GM18868 (cell line): ENCODE measurements around the gene LRP1.

Experiments used
- ATAC-seq: cut with Tn5 transposase; IDR thresholded peaks from one replicate; pipeline ENCODE4 v1.9.1; 2021; ENCODE audit warnings: mild to moderate bottlenecking, moderate library complexity; ENCODE audit not compliant: unreplicated experiment

LRP1 gene

DNA sequence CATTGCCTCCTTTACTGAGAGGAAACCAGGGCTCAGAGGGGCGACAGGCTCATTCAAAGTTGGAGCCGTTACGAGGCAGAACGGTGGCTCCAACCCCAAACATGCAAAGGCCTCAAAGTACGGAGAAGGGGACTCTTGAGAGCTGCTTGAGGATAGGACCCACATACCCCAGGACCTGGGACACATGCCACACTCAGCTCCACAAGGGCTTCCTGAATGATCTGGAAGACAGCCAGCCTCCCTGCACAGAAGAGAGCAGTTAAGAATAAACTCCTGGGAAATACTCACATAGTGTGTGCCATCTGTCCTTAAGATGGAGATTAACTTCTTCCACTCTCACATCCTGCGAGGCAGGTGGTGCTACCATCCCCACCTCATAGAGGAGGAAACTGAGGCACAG, 61.8 kb downstream of the LRP1 start:
- no peak for ATAC-seq

- no peak for ATAC-seq
Observed at GRCh38 chr12:57190821-57191220, 62.5 kb downstream of the LRP1 start.

DNA sequence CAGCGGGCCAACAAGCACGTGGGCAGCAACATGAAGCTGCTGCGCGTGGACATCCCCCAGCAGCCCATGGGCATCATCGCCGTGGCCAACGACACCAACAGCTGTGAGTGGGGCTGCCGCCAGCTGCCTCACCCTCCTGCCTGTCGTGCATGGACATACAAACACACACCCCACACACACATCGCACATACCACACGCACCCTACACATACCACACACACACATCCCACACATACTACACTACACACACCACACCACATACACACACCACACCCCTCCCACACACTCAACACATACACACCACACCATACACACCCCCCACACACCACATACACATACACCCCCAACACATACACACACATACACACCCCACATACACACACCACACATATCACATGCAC, 63.1 kb downstream of the LRP1 start:
- no peak for ATAC-seq

DNA sequence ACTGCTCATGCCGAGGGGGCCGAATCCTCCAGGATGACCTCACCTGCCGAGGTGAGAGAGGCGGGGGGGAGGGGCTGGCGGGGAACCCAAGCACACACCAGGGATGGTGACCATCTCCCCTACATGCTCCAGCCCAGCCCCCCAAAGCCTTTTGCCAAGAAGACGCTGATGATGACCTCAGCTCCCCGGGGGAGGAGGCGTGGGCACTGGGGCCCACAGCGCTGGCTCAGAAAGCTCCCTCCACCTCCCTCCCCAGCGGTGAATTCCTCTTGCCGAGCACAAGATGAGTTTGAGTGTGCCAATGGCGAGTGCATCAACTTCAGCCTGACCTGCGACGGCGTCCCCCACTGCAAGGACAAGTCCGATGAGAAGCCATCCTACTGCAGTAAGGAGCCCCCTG, 64.6 kb downstream of the LRP1 start:
- ATAC-seq, result no peak

- no peak for ATAC-seq
Observed at GRCh38 chr12:57193706-57194245, 65.5 kb downstream of the LRP1 start.

DNA sequence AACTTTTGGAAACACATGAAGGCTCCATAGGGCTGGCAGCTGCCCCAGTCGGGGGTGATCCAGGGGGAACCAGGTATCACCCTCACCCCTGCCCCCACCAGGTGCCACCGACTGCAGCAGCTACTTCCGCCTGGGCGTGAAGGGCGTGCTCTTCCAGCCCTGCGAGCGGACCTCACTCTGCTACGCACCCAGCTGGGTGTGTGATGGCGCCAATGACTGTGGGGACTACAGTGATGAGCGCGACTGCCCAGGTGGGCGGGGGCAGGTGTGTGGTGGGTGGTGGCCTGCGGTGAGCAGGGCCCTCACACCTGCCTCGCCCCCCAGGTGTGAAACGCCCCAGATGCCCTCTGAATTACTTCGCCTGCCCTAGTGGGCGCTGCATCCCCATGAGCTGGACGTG, 66.0 kb downstream of the LRP1 start:
- no peak for ATAC-seq

- ATAC-seq, result no peak
Observed at GRCh38 chr12:57195186-57195585, 66.9 kb downstream of the LRP1 start.

GRCh38 chr12:57195611-57196371, 67.5 kb downstream of the LRP1 start:
- no peak for ATAC-seq

DNA sequence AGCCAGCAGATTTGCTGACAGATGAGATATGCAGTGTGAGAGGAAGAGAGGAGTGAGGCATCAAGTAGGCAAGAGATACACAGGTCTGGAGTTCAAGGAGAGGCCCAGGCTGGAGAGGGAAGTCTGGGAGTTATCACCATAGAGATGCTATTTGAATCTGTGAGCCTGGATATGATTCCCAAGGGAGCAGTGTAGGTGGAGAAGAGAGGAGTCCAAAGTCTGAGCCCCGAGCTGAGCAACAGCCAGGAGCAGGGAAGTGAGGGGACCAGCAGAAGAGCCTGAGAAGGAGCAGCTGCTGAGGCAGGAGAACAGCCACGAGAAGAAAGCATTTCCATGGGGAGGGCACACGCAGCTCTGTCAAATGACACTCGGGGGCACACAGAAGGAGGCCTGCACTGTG, 68.2 kb downstream of the LRP1 start:
- no peak for ATAC-seq

DNA sequence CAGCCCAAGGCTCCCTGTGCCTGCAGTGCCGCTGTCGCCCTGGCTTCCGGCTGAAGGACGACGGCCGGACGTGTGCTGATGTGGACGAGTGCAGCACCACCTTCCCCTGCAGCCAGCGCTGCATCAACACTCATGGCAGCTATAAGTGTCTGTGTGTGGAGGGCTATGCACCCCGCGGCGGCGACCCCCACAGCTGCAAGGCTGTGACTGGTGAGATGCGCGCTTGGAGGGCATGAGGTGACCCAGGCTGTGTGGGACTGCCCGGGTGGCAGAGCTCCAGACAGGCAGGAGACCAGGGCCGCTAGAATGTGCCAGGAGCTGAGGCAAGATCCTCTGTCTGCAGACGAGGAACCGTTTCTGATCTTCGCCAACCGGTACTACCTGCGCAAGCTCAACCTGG, 68.7 kb downstream of the LRP1 start:
- ATAC-seq, result no peak

GRCh38 chr12:57198329-57198728, 70.0 kb downstream of the LRP1 start:
- no peak for ATAC-seq

- ATAC-seq, result no peak
Observed at GRCh38 chr12:57199191-57199590, 70.9 kb downstream of the LRP1 start.

- no peak for ATAC-seq
Observed at GRCh38 chr12:57200497-57200896, 72.2 kb downstream of the LRP1 start.

GRCh38 chr12:57201219-57201618, 72.9 kb downstream of the LRP1 start:
- ATAC-seq, result no peak

DNA sequence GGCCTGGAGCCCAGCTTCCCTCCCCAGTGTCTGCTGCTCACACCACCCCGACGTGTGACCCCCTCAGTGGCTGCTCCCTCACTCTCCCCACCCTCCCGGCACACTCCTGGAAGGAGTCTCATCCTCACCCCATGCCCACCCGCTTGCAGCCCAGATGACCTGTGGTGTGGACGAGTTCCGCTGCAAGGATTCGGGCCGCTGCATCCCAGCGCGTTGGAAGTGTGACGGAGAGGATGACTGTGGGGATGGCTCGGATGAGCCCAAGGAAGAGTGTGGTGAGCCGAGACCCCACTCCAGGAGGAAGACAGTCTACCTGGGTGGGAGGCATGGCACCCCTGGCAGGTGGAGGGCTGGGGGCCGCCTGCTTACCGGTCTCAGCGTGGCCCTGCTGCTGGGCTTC, 73.3 kb downstream of the LRP1 start:
- no peak for ATAC-seq

- ATAC-seq, result no peak
Observed at GRCh38 chr12:57202321-57202720, 74.0 kb downstream of the LRP1 start.

DNA sequence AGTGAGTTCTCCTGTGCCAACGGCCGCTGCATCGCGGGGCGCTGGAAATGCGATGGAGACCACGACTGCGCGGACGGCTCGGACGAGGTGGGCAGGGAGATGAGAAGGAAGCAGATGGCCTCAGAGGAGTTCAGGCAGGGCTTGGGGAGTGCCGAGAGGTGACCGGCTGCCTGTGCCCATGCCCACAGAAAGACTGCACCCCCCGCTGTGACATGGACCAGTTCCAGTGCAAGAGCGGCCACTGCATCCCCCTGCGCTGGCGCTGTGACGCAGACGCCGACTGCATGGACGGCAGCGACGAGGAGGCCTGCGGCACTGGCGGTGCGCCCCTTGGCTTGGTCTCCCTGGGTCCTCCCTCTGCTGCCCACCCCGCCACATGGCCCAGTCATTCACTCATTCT, 74.9 kb downstream of the LRP1 start:
- no peak for ATAC-seq

DNA sequence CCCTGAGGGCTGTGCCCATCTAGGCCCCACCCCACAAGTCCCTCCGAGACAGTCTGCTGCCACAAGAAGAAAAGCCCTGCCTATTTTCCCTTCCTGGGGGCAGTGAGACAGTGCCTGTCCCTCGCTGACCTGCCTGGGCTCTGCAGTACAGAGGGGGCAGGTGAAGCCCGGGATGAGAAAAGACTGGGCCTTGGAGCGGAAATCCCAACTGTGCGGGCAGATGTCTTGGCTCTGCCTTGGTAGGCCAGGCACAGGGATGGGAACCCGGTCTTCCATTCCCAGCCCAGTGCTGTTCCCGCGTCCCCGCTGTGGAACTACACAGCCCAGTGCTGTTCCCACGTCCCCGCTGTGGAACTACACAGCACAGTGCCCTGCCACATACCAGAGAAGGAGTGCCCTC, 75.5 kb downstream of the LRP1 start:
- no peak for ATAC-seq

GRCh38 chr12:57204454-57204853, 76.2 kb downstream of the LRP1 start:
- no peak for ATAC-seq

DNA sequence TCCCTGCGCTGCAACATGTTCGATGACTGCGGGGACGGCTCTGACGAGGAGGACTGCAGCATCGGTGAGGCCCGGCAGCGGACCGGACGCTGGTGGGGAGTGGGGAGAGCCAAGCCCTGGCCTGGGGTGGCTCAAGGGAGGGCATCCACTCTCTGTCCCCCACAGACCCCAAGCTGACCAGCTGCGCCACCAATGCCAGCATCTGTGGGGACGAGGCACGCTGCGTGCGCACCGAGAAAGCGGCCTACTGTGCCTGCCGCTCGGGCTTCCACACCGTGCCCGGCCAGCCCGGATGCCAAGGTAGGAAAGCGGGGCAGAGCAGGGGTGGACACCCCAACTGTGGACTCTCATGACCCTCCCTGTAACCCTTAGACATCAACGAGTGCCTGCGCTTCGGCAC, 76.9 kb downstream of the LRP1 start:
- ATAC-seq, result no peak

- no peak for ATAC-seq
Observed at GRCh38 chr12:57205931-57206330, 77.6 kb downstream of the LRP1 start.

DNA sequence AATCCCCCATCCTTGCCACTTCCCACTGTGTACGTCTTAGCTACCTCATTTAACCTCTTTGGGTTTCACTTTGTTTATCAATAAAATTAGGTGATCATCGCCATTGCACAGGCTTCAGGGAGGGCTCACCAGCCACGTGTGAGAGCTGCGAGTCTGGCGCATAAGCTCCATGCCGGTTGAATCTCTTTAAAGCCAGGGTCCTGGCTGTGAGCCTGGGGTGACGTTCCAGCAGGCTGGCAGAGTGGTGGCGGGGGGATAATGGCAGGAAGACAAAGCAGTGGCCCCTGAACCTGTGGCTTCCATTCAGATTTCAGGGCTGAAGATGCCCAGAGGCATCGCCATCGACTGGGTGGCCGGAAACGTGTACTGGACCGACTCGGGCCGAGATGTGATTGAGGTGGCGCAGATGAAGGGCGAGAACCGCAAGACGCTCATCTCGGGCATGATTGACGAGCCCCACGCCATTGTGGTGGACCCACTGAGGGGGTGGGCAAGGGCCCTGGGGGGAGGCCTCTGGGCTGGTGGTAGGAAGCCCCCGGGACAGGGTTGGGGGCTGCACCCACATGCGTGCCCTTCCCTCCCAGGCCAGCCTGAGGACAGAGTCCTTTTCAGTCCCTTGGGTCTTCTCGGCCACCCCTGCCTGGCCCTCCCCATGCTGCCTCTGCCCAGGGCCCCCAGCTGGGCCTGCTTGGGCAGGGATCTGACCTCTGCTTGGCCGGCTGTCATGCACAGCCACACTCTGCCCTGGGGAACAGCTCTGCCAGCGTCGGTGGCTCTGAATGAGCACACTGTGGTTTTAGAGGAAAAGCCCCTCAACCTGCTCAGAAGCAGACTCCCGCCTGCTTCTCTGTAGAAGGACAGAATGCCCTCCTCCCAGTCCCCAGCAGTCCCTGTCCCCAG, 79.7 kb downstream of the LRP1 start:
- no peak for ATAC-seq
